ENCODE measurements around the gene FRMD8. TPM values are rescaled to one million over a fixed set of nuclear protein-coding genes. Genes with fewer than 3 reads are reported as not detected.

FRMD8 gene
- total and polyA plus RNA-seq, 9 of the 15 experiments (the other 6 are each of a cell fraction or from before 2014, with no cell fraction given) = 4.5 to 54.5 (median 15.8) TPM

DNA sequence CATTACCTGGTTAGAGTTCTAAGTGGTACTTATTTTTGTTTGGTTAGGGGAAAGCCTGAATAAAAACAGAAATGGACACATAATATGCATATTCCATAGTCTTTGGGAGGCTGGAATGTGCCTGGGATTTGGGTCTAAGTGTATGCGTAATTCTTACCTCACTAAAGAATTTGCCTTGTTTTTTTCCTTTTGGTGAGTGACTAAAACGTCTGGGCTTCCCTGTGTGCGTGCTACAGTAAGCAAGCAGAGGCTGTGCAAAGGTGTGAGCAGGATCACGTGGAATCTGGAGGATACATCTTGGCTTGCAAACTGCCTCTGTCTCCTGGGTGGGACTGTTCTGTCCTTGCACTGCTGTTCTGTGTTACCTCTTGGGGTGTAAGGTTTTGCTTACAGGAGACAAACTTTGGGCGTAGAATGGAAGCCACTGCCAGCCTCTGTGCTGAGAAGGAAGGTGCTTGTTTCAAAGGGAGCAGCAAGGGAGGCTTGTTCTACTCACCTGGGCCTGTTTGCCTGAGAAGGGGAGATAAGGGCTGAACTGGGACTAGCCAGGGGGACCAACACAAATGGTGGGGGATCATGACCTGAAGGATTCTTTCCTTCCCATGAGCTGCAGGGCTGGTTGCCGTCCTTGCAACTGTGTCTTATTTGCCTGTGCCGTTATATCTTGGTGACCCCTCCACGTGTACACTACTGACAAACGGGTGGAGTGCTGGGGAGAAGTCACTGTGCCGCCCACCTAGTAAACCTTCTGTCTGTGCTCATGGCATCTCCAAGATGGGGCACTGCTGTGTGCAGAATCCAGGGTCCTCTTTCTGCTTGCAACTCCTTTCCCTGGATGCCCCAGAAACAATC is 40.6 kb downstream of the FRMD8 start (continued):
- TF ChIP-seq, protein P1, sequence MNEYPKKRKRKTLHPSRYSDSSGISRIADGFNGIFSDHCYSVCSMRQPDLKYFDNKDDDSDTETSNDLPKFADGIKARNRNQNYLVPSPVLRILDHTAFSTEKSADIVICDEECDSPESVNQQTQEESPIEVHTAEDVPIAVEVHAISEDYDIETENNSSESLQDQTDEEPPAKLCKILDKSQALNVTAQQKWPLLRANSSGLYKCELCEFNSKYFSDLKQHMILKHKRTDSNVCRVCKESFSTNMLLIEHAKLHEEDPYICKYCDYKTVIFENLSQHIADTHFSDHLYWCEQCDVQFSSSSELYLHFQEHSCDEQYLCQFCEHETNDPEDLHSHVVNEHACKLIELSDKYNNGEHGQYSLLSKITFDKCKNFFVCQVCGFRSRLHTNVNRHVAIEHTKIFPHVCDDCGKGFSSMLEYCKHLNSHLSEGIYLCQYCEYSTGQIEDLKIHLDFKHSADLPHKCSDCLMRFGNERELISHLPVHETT (CRISPR knock-in tag; conservative IDR thresholded peaks at IDR 0.05 in 1 of 2, IDR thresholded peaks at IDR 0.05 in 1 of 2) = no peak
- TF ChIP-seq ARHGAP35 (IDR thresholded peaks at IDR 0.05; ENCODE audit: partially characterized antibody) = peak; percentile 77
- TF ChIP-seq, protein P2, sequence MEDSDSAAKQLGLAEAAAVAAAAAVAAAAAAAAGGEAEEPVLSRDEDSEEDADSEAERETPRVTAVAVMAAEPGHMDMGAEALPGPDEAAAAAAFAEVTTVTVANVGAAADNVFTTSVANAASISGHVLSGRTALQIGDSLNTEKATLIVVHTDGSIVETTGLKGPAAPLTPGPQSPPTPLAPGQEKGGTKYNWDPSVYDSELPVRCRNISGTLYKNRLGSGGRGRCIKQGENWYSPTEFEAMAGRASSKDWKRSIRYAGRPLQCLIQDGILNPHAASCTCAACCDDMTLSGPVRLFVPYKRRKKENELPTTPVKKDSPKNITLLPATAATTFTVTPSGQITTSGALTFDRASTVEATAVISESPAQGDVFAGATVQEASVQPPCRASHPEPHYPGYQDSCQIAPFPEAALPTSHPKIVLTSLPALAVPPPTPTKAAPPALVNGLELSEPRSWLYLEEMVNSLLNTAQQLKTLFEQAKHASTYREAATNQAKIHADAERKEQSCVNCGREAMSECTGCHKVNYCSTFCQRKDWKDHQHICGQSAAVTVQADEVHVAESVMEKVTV (CRISPR knock-in tag; IDR thresholded peaks at IDR 0.05) = 0 out of 2 replicates have a peak, but pooled peaks have one; percentile 5
- TF ChIP-seq CBX8 (IDR thresholded peaks at IDR 0.05; ENCODE audit: borderline replicate concordance, extremely low read depth, low read depth, low read length, poor library complexity, severe bottlenecking) = no peak
- TF ChIP-seq, protein P3, sequence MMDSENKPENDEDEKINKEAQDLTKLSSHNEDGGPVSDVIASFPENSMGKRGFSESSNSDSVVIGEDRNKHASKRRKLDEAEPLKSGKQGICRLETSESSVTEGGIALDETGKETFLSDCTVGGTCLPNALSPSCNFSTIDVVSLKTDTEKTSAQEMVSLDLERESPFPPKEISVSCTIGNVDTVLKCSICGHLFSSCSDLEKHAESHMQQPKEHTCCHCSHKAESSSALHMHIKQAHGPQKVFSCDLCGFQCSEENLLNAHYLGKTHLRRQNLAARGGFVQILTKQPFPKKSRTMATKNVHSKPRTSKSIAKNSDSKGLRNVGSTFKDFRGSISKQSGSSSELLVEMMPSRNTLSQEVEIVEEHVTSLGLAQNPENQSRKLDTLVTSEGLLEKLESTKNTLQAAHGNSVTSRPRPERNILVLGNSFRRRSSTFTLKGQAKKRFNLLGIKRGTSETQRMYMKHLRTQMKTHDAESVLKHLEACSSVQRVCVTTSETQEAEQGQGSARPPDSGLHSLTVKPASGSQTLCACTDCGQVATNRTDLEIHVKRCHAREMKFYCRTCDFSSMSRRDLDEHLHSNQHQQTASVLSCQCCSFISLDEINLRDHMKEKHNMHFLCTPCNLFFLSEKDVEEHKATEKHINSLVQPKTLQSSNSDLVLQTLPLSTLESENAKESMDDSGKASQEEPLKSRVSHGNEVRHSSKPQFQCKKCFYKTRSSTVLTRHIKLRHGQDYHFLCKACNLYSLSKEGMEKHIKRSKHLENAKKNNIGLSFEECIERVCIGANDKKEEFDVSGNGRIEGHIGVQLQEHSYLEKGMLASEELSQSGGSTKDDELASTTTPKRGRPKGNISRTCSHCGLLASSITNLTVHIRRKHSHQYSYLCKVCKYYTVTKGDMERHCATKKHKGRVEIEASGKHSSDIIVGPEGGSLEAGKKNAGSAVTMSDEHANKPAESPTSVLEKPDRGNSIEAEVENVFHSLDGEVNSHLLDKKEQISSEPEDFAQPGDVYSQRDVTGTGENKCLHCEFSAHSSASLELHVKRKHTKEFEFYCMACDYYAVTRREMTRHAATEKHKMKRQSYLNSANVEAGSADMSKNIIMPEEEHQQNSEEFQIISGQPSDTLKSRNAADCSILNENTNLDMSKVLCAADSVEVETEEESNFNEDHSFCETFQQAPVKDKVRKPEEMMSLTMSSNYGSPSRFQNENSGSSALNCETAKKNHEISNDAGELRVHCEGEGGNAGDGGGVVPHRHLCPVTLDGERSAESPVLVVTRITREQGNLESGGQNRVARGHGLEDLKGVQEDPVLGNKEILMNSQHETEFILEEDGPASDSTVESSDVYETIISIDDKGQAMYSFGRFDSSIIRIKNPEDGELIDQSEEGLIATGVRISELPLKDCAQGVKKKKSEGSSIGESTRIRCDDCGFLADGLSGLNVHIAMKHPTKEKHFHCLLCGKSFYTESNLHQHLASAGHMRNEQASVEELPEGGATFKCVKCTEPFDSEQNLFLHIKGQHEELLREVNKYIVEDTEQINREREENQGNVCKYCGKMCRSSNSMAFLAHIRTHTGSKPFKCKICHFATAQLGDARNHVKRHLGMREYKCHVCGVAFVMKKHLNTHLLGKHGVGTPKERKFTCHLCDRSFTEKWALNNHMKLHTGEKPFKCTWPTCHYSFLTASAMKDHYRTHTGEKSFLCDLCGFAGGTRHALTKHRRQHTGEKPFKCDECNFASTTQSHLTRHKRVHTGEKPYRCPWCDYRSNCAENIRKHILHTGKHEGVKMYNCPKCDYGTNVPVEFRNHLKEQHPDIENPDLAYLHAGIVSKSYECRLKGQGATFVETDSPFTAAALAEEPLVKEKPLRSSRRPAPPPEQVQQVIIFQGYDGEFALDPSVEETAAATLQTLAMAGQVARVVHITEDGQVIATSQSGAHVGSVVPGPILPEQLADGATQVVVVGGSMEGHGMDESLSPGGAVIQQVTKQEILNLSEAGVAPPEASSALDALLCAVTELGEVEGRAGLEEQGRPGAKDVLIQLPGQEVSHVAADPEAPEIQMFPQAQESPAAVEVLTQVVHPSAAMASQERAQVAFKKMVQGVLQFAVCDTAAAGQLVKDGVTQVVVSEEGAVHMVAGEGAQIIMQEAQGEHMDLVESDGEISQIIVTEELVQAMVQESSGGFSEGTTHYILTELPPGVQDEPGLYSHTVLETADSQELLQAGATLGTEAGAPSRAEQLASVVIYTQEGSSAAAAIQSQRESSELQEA (IDR thresholded peaks at IDR 0.05; ENCODE audit: low read depth) = no peak
- peak; percentile 94 for TF ChIP-seq RBM22 (IDR thresholded peaks at IDR 0.05; ENCODE audit: low read depth, low read length, poor library complexity, severe bottlenecking)
- no peak for TF ChIP-seq ZNF445 (CRISPR knock-in tag; IDR thresholded peaks at IDR 0.05; ENCODE audit: low read depth)
- TF ChIP-seq, protein P4, sequence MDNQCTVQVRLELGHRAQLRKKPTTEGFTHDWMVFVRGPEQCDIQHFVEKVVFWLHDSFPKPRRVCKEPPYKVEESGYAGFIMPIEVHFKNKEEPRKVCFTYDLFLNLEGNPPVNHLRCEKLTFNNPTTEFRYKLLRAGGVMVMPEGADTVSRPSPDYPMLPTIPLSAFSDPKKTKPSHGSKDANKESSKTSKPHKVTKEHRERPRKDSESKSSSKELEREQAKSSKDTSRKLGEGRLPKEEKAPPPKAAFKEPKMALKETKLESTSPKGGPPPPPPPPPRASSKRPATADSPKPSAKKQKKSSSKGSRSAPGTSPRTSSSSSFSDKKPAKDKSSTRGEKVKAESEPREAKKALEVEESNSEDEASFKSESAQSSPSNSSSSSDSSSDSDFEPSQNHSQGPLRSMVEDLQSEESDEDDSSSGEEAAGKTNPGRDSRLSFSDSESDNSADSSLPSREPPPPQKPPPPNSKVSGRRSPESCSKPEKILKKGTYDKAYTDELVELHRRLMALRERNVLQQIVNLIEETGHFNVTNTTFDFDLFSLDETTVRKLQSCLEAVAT (IDR thresholded peaks at IDR 0.05) = peak; percentile 85 to 93
- TF ChIP-seq FIP1L1 (IDR thresholded peaks at IDR 0.05; ENCODE audit: low read depth, low read length, poor library complexity, severe bottlenecking) = peak; percentile 99

Measured in K562 (cell line).